Kidney epithelial cell (primary cell): ENCODE data around the gene MOB3C. TPM values are rescaled to one million over a fixed set of nuclear protein-coding genes. Genes with fewer than 3 reads are reported as not detected.

ENCODE experiments used
- DNase-seq: peaks from one replicate; pipeline ENCODE4 v3.0.0-alpha.2; 2010; ENCODE audit warnings: low read depth
- H3K27me3 ChIP-seq: 2 replicates; pipeline ENCODE4 v1.6.0; 2011; ENCODE audit warnings: low read length; ENCODE audit not compliant: control insufficient read depth, insufficient read depth
- H3K36me3 ChIP-seq: 2 replicates; pipeline ENCODE4 v1.5.1; 2011; ENCODE audit warnings: low read length; ENCODE audit not compliant: control insufficient read depth, insufficient read depth
- H3K4me3 ChIP-seq: 2 replicates; pipeline ENCODE4 v1.5.1; 2011; ENCODE audit warnings: low read depth, mild to moderate bottlenecking, control low read depth, low read length
- total RNA-seq: library from RNA; depleted of rRNA; stranded (reverse); fragments of >200 nt; gene quantifications from 2 replicates; pipeline ENCODE4 v1.2.3, GENCODE V29; 2015
- TF ChIP-seq, protein P1 (sequence below): IDR thresholded peaks from 2 replicates; pipeline ENCODE4 v1.5.1; 2011; ENCODE audit warnings: mild to moderate bottlenecking, moderate library complexity, low read length, control low read depth, inconsistent platforms; ENCODE audit not compliant: insufficient read depth, poor library complexity, severe bottlenecking

The MOB3C gene
- total RNA-seq, 1 donor from 2014 or later, result 9.0 TPM

GRCh38 chr1:46587069-46587468 is 29.5 kb downstream of the MOB3C start:
- no peaks in the 10 kb centered on the region for H3K36me3 ChIP-seq
- no peak for DNase-seq
- TF ChIP-seq, protein P1, sequence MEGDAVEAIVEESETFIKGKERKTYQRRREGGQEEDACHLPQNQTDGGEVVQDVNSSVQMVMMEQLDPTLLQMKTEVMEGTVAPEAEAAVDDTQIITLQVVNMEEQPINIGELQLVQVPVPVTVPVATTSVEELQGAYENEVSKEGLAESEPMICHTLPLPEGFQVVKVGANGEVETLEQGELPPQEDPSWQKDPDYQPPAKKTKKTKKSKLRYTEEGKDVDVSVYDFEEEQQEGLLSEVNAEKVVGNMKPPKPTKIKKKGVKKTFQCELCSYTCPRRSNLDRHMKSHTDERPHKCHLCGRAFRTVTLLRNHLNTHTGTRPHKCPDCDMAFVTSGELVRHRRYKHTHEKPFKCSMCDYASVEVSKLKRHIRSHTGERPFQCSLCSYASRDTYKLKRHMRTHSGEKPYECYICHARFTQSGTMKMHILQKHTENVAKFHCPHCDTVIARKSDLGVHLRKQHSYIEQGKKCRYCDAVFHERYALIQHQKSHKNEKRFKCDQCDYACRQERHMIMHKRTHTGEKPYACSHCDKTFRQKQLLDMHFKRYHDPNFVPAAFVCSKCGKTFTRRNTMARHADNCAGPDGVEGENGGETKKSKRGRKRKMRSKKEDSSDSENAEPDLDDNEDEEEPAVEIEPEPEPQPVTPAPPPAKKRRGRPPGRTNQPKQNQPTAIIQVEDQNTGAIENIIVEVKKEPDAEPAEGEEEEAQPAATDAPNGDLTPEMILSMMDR, result no peak
- no peak overlapping the region for H3K4me3 ChIP-seq
- H3K27me3 ChIP-seq, result no peaks in the 10 kb centered on the region

DNA sequence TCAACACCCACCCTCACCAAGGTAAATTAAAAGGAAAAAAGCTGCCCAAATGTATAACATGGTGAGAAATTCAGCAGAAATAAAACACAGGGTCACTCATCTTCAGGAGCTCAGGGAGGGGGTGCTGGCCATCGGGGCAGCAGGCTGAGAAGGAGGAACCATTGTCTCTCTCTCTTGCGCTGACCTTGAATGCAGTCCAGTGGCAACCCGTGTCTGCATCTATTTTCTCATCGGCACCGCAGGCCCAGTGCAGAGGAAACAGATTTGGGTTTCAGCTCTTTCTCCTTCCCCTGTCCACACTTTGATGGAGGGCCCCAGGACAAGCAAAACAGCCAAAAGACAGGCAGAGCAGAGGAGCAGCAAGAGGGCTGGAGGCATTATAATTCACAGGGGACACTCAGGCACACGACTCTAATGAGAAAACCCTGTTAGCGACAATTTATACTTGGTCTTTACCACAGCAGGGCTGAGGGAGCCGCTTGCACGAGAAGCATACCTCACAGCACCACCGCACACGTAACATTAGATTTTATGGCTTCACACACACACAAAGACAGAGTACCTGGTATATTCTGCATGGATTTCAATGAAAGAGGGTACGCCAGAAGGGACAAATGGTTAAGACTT is 31.2 kb downstream of the MOB3C start:
- no peak for DNase-seq
- H3K36me3 ChIP-seq, result no peaks in the 10 kb centered on the region
- no peaks in the 10 kb centered on the region for H3K27me3 ChIP-seq
- TF ChIP-seq, protein P1, result no peak
- H3K4me3 ChIP-seq, result no peak overlapping the region

DNA sequence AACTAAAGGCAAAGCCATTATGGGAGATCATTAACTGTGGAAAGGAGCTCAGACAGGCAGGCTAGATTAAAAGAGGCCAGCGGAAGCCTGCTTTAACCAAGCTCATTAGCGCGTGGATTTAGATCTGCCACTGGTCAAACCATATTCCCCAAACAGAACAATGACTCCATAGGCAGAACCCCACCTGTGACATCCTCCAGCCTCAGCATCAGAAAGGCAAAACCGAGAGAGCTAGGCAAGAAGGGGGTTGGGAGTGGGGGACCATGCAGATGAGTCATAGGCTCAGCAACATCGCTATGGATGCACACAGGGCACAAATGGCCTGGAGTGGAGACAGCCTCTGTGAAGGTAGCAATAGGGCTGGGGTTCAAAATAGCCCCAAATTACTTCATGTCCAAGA is 33.1 kb downstream of the MOB3C start:
- no peak for DNase-seq
- Histone ChIP-seq H3K4me3 (no peak overlapping the region), H3K27me3 (no peaks in the 10 kb centered on the region), H3K36me3 (no peaks in the 10 kb centered on the region)
- TF ChIP-seq, protein P1, result no peak

DNA sequence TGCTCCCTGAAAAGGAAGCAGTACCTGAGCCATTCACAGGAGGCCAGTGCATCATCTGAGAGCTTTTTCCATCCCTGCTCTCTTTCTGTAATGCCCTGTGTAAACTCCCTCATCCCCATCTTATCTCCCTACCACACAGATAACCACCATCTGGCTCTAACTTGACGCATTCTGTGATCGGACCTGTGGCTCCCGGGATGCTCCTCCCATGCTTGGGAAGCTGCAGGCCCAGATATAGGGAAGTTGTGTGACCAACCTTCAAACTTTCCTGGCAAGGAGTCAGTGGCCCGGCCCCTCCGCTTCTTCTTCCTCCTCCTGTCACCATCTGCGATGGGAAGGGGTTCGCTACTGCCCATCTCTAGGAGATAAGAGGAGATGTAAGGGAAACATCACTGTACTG is 33.6 kb downstream of the MOB3C start:
- H3K4me3 ChIP-seq, result no peak overlapping the region
- TF ChIP-seq, protein P1, result no peak
- no peaks in the 10 kb centered on the region for H3K27me3 ChIP-seq
- no peak for DNase-seq
- H3K36me3 ChIP-seq, result no peaks in the 10 kb centered on the region

GRCh38 chr1:46581681-46582455 is 34.7 kb downstream of the MOB3C start:
- no peaks in the 10 kb centered on the region for H3K36me3 ChIP-seq
- no peak overlapping the region for H3K4me3 ChIP-seq
- DNase-seq, result no peak
- TF ChIP-seq, protein P1, result no peak
- H3K27me3 ChIP-seq, result no peaks in the 10 kb centered on the region
